NCI-H2196 (cell line): ENCODE results near the gene RPS4Y2.

ENCODE experiments used
- DNase-seq: peaks from one replicate; lab custom pipeline; 2025; ENCODE audit not compliant: unreplicated experiment; lab: John Stamatoyannopoulos, UW

RPS4Y2 gene

DNA sequence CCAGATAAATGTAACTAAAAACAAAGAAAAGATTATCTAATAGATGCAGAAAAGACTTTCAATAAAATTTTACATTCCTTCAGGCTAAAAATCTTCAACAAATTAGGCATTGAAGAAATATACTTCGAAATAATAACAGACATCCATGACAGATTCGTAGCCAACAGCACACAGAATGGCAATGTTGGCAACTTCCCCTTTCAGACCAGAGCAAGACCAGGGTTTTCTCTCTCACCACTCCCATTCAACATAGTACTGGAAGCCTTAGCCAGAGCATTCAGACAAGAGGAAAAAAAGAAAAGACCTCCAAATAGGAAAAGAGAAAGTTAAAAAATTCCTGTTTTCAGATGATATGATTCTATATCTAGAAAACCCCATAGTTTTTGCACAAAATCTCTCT lies 61.2 kb downstream of the RPS4Y2 start:
- no peak for DNase-seq
